OCI-LY7 (cell line): ENCODE results near the gene ACBD3. TPM values are rescaled to one million over a fixed set of nuclear protein-coding genes. Genes with fewer than 3 reads are reported as not detected.

Source experiments
- BruUV-seq: library from RNA; stranded (reverse); fragments of 400-500 nt; replicated peaks from 2 replicates; lab custom pipeline; 2021; lab: Mats Ljungman, UMichigan
- CTCF ChIA-PET: fragments of 300-600 bp; sonication (Branson Sonifier 250); formaldehyde crosslinking; loops from one replicate; lab custom pipeline; 2022; ENCODE audit warnings: antibody characterized with exemption; ENCODE audit not compliant: unreplicated experiment; lab: Charles Lee
- POLR2A ChIA-PET: fragments of 300-600 bp; sonication (Branson Sonifier 250); formaldehyde crosslinking; loops from one replicate; lab custom pipeline; 2022; ENCODE audit warnings: antibody characterized with exemption; lab: Charles Lee
- DNase-seq: peaks from one replicate; pipeline ENCODE4 v3.0.0-alpha.2; 2015; ENCODE audit warnings: low spot score
- H2AFZ ChIP-seq: fragments of 200-600 bp; sonication (generic), shearing (Covaris generic); 2 replicates; pipeline ENCODE4 v1.6.1; 2014; ENCODE audit warnings: mild to moderate bottlenecking, antibody characterized with exemption, low read length, moderate library complexity
- H3K27ac ChIP-seq: fragments of 200-600 bp; sonication (generic); 2 replicates; pipeline ENCODE4 v1.5.1; 2014; ENCODE audit warnings: mixed run types, low read depth, mild to moderate bottlenecking, moderate library complexity, low read length, inconsistent platforms; ENCODE audit not compliant: poor library complexity, severe bottlenecking
- H3K36me3 ChIP-seq: fragments of 200-600 bp; sonication (generic); 2 replicates; pipeline ENCODE4 v1.6.1; 2014; ENCODE audit warnings: mild to moderate bottlenecking, antibody characterized with exemption, low read length, moderate library complexity, mixed read lengths; ENCODE audit not compliant: insufficient read depth
- H3K4me1 ChIP-seq: fragments of 200-600 bp; sonication (generic); 2 replicates; pipeline ENCODE4 v1.5.1; 2014; ENCODE audit warnings: mild to moderate bottlenecking, low read length; ENCODE audit not compliant: insufficient read depth, poor library complexity, severe bottlenecking
- H3K4me2 ChIP-seq: fragments of 200-600 bp; sonication (generic); 2 replicates; pipeline ENCODE4 v1.6.1; 2014; ENCODE audit warnings: mild to moderate bottlenecking, low read length
- H3K4me3 ChIP-seq: fragments of 200-600 bp; sonication (generic); 2 replicates; pipeline ENCODE4 v1.5.1; 2014; ENCODE audit warnings: mild to moderate bottlenecking, low read depth, low read length; ENCODE audit not compliant: poor library complexity, severe bottlenecking
- H3K79me2 ChIP-seq: fragments of 200-600 bp; sonication (generic); 2 replicates; pipeline ENCODE4 v1.6.1; 2016; ENCODE audit warnings: low read depth, mild to moderate bottlenecking, low read length, moderate library complexity, mixed read lengths; ENCODE audit not compliant: insufficient read depth
- H3K9me2 ChIP-seq: fragments of 200-600 bp; sonication (generic); 2 replicates; pipeline ENCODE4 v1.6.1; 2016; ENCODE audit warnings: mild to moderate bottlenecking, low read length, mixed read lengths; ENCODE audit not compliant: insufficient read depth
- H3K9me3 ChIP-seq: fragments of 200-600 bp; sonication (generic); 2 replicates; pipeline ENCODE4 v1.6.1; 2014; ENCODE audit warnings: mild to moderate bottlenecking, mixed run types, low read length, mixed read lengths
- H4K20me1 ChIP-seq: fragments of 200-600 bp; sonication (generic); 2 replicates; pipeline ENCODE4 v1.6.1; 2014; ENCODE audit warnings: mild to moderate bottlenecking, antibody characterized with exemption, low read length, moderate library complexity, mixed read lengths; ENCODE audit not compliant: insufficient read depth
- EZH2phosphoT487 ChIP-seq: fragments of 200-600 bp; sonication (generic); IDR thresholded peaks from 2 replicates; pipeline ENCODE4 v1.6.1; 2018; ENCODE audit warnings: low read depth, borderline replicate concordance, mild to moderate bottlenecking, mixed run types, antibody characterized with exemption, low read length, moderate library complexity, mixed read lengths
- intact Hi-C: fragments of 100-400 bp; cut with micrococcal nuclease; formaldehyde crosslinking; loops from one replicate; pipeline ENCODE4 v1.10.0; 2022; ENCODE audit not compliant: unreplicated experiment
- total RNA-seq, 2 experiments: library from RNA; depleted of rRNA in 1 of 2; stranded (reverse); fragments of >200 nt in 1 of 2; shearing (Covaris generic) in 1 of 2; gene quantifications; 2 replicates each; pipeline ENCODE4 v1.2.3, GENCODE V29; 2014 to 2022
- TF ChIP-seq, protein P1 (sequence below): fragments of 200-600 bp; sonication (generic); conservative IDR thresholded peaks from 2 replicates; pipeline ENCODE4 v1.5.1; 2014; ENCODE audit warnings: mild to moderate bottlenecking, antibody characterized with exemption, low read length, moderate library complexity, mixed read lengths

The ACBD3 gene
- total RNA-seq, 2 experiments from 2014 or later, result 30.3 to 51.7 TPM

DNA sequence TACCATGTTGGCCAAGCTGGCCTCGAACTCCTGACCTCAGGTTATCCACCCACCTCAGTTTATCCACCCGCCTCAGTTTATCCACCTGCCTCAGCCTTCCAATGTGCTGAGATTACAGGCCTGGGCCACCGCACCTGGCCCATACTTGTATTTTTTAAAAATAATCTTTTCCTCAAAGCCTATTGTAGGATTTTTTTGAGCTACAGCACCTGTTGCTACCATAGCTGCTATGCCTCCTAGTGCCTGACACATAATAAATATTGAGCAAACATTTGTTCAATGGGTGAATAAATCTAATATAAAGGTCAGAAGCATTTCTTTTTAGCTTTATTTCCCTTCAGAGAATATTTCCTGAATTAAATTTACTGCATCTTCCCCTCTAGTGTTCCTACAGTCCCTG lies 15.7 kb upstream of the ACBD3 start:
- no peaks in the 10 kb centered on the region for H3K36me3 ChIP-seq
- ChIA-PET CTCF (interaction anchor here (0.9 to 1.4 kb wide), 4 partner anchors 77 to 202 kb away, joined by 3 to 5 read pairs (median 4); no protein-coding TSS in a partner anchor), POLR2A (interaction anchor here (0.6 to 3.2 kb wide), 14 partner anchors 9 to 207 kb away, joined by 3 to 16 read pairs (median 4); partner anchors contain the start of gene PARP1)
- no peaks in the 10 kb centered on the region for H3K79me2 ChIP-seq
- peaks cover 45% of the 10 kb centered on the region for H3K4me1 ChIP-seq
- peak overlapping the region; percentile 51 for H3K4me2 ChIP-seq
- no peak overlapping the region for H3K4me3 ChIP-seq
- H3K9me3 ChIP-seq, result no peaks in the 10 kb centered on the region
- no peak for DNase-seq
- no peaks in the 10 kb centered on the region for H3K9me2 ChIP-seq
- peak overlapping the region; percentile 93; the same call in 1 of the 2 replicates for H2AFZ ChIP-seq
- BruUV-seq, result no TSS peak
- no peaks in the 10 kb centered on the region for H4K20me1 ChIP-seq
- intact Hi-C loops, result no loop called here
- H3K27ac ChIP-seq, result peak overlapping the region; percentile 35
- TF ChIP-seq, protein P1, sequence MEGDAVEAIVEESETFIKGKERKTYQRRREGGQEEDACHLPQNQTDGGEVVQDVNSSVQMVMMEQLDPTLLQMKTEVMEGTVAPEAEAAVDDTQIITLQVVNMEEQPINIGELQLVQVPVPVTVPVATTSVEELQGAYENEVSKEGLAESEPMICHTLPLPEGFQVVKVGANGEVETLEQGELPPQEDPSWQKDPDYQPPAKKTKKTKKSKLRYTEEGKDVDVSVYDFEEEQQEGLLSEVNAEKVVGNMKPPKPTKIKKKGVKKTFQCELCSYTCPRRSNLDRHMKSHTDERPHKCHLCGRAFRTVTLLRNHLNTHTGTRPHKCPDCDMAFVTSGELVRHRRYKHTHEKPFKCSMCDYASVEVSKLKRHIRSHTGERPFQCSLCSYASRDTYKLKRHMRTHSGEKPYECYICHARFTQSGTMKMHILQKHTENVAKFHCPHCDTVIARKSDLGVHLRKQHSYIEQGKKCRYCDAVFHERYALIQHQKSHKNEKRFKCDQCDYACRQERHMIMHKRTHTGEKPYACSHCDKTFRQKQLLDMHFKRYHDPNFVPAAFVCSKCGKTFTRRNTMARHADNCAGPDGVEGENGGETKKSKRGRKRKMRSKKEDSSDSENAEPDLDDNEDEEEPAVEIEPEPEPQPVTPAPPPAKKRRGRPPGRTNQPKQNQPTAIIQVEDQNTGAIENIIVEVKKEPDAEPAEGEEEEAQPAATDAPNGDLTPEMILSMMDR, result 0 out of 2 replicates have a peak, but pooled peaks have one; percentile 17
- TF ChIP-seq EZH2phosphoT487, result no peak

DNA sequence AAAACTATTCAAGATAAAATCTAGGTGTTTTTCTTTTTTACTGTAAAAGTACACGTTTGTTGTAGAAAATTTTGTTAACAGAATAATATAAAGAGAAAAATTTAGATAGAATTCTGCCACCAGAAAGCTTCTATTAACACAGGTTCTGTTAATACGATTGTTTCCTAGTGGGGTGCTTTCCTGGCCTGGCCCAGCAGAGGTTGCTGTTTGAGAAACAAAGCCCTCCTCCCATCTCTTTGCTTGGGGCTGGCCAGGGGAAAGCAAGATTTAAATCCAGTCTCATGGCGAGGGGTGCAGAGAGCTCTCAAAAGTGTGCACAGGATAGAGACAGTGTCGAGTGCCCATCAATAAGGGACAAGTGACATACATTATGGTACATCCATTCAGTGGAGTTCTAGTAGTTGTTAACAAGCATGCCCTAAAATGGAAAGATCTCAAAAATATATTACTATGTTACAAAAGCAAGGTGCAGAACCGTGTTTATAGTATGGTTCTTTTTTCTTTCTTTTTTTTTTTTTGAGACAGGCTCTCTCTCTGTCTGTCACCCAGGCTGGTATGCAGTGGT lies 14.6 kb upstream of the ACBD3 start:
- Histone ChIP-seq H3K9me3 (no peaks in the 10 kb centered on the region), H3K4me3 (no peak overlapping the region), H3K9me2 (no peaks in the 10 kb centered on the region), H3K4me2 (peak overlapping the region; percentile 25), H2AFZ (peak overlapping the region; percentile 43; the same call in 1 of the 2 replicates), H3K4me1 (peaks cover 48% of the 10 kb centered on the region), H3K79me2 (no peaks in the 10 kb centered on the region), H3K36me3 (no peaks in the 10 kb centered on the region), H4K20me1 (no peaks in the 10 kb centered on the region), H3K27ac (peak overlapping the region; percentile 24)
- intact Hi-C loops, result loop anchor here (1.0 to 2.0 kb wide), 2 partner anchors 132 to 206 kb away; no protein-coding TSS in a partner anchor
- POLR2A ChIA-PET, result interaction anchor here (0.5 to 3.2 kb wide), 20 partner anchors 10 to 623 kb away, joined by 3 to 16 read pairs (median 4); partner anchors contain the start of gene LIN9
- DNase-seq, result peak; percentile 79
- CTCF ChIA-PET, result interaction anchor here (0.7 to 2.0 kb wide), 6 partner anchors 10 to 203 kb away, joined by 3 to 13 read pairs (median 4); no protein-coding TSS in a partner anchor
- no peak for TF ChIP-seq EZH2phosphoT487
- TF ChIP-seq, protein P1, result peak; percentile 91
- no TSS peak for BruUV-seq
